BJ (cell line): ENCODE measurements around the gene HACE1. TPM values are rescaled to one million over a fixed set of nuclear protein-coding genes. Genes with fewer than 3 reads are reported as not detected.

ENCODE experiments used
- CTCF ChIA-PET: fragments of 350-600 bp; formaldehyde crosslinking; extraction: SDS; loops from one replicate; lab custom pipeline; 2021; ENCODE audit warnings: antibody characterized with exemption, inconsistent platforms; lab: Yijun Ruan, JAX
- POLR2A ChIA-PET: fragments of 300-600 bp; sonication (Branson Sonifier 250); formaldehyde crosslinking; extraction: SDS; loops from one replicate; lab custom pipeline; 2021; ENCODE audit warnings: antibody characterized with exemption; lab: Charles Lee
- DNase-seq: peaks from one replicate; pipeline ENCODE4 v3.0.0-alpha.2; 2011; ENCODE audit warnings: low read depth
- H3K27me3 ChIP-seq: 2 replicates; pipeline ENCODE4 v1.6.0; 2011; ENCODE audit warnings: low read length; ENCODE audit not compliant: control insufficient read depth, insufficient read depth
- H3K36me3 ChIP-seq: 2 replicates; pipeline ENCODE4 v1.5.1; 2011; ENCODE audit warnings: low read length; ENCODE audit not compliant: control insufficient read depth, insufficient read depth
- H3K4me3 ChIP-seq: 2 replicates; pipeline ENCODE4 v1.5.1; 2011; ENCODE audit warnings: low read depth, mild to moderate bottlenecking, control low read depth, low read length
- polyA plus RNA-seq: library from polyadenylated mRNA; depleted of rRNA; stranded (reverse); fragments of >200 nt; gene quantifications from 2 replicates; pipeline ENCODE4 v1.2.3, GENCODE V29; 2011
- TF ChIP-seq, protein P1 (sequence below): IDR thresholded peaks from 2 replicates; pipeline ENCODE4 v1.5.1; 2011; ENCODE audit warnings: low read depth, mild to moderate bottlenecking, control low read depth, inconsistent platforms, low read length, moderate library complexity; ENCODE audit not compliant: insufficient read depth

Gene HACE1
- polyA plus RNA-seq, 1 experiment = 6.8 TPM

DNA sequence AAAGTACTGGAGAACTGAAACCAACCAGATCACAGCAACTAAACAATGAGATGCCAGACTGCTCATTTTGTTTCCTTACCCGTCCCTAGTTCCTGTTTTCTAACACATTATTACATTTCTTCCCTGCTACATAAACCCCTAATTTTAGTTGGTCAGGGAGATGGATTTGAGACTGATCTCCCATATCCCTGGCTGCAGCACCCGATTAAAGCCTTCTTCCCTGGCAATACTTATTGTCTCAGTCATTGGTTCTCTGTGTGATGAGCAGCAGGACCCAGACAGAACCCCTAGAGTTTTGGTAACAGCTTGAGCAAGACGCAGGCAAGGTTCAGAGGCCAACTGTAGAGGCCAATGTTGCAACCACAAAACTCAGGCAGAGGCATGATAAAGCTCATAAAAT lies 28.3 kb upstream of the HACE1 start:
- DNase-seq = no peak
- Histone ChIP-seq H3K36me3 (no peaks in the 10 kb centered on the region), H3K27me3 (no peaks in the 10 kb centered on the region; the same call in 1 of the 2 replicates), H3K4me3 (no peak overlapping the region)
- ChIA-PET CTCF (no interaction called here), POLR2A (no interaction called here)
- TF ChIP-seq, protein P1, sequence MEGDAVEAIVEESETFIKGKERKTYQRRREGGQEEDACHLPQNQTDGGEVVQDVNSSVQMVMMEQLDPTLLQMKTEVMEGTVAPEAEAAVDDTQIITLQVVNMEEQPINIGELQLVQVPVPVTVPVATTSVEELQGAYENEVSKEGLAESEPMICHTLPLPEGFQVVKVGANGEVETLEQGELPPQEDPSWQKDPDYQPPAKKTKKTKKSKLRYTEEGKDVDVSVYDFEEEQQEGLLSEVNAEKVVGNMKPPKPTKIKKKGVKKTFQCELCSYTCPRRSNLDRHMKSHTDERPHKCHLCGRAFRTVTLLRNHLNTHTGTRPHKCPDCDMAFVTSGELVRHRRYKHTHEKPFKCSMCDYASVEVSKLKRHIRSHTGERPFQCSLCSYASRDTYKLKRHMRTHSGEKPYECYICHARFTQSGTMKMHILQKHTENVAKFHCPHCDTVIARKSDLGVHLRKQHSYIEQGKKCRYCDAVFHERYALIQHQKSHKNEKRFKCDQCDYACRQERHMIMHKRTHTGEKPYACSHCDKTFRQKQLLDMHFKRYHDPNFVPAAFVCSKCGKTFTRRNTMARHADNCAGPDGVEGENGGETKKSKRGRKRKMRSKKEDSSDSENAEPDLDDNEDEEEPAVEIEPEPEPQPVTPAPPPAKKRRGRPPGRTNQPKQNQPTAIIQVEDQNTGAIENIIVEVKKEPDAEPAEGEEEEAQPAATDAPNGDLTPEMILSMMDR = no peak

DNA sequence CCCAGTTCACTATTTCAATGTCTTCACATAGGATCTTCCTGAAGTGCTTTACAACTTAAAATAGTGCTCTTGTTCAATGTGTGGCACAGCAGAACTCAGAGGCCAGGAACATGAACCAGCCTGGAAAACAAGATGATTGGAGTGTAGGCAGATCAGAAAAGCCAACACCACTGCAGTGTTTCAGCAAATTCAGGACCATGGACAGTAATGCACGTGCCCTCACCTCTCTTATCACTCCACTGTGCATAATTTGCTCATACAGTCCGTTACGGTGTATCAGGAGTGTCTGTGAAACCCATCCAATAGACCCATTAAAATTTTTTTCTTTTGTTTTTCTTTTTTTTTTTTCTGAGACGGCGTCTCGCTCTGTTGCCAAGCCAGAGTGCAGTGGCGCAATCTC lies 27.6 kb upstream of the HACE1 start:
- Histone ChIP-seq H3K27me3 (no peaks in the 10 kb centered on the region; the same call in 1 of the 2 replicates), H3K4me3 (no peak overlapping the region), H3K36me3 (no peaks in the 10 kb centered on the region)
- TF ChIP-seq, protein P1 = no peak
- no peak for DNase-seq
- ChIA-PET CTCF (interaction anchor here (0.9 kb wide), 1 partner anchor 11 kb away, joined by 3 read pairs; no protein-coding TSS in a partner anchor), POLR2A (no interaction called here)

DNA sequence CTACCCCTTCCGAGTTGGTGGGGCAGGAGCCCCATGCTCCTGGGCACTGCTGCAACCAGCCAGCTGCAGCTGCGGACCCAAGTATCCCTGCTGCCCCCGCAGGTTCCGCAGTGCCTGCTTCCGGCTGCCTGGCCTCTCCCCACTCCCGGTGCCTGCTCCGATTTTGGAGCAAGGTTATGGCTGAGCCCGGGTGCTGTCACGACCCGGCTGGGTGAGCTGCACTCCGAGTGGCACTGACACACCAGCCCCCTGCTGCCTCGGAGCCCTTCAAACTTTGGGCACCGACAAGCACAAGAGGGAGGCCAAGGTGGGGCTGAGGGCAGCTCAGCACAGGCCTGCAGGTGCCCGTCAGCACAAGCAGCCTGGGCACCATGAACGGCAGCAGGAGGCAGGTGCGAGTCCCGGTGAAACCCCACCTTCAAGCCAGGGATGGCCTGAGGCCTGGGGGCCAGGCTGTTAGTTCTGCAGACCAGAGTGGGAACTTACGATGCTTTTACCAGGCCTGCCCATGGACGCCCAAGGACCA lies 25.9 kb upstream of the HACE1 start:
- ChIA-PET POLR2A (no interaction called here), CTCF (no interaction called here)
- Histone ChIP-seq H3K4me3 (no peak overlapping the region), H3K27me3 (peaks cover 1% of the 10 kb centered on the region; the same call in 1 of the 2 replicates), H3K36me3 (no peaks in the 10 kb centered on the region)
- TF ChIP-seq, protein P1 = no peak
- DNase-seq = no peak

DNA sequence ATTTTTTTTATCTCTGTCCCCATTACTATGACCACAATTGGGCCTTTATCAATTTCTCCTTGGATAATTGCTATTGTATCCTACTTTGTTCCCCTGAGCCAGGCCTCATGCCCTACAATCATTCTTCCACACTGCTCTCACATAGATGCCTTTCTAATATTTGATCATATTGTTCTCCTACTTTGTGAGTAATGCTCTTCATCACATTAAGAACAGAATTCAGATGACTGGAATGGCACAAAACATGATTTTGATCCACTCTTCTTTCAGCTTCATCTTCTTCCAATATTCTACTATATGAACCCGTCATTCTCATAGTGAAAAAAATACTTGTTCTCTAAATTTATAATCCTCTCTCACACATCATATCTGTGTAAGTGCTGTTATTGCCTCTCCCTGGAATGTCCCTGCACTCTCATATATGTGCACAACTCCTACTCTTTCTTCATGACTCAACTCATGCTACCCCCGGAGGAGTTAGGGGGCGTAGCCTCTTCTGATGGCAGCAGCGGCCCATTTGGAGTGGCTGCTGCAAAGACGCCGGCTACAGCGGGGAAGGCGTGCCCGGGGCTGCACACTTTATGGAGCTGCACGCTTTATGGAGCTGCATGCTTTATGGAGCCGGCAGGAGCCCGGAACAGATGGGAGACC lies 25.3 kb upstream of the HACE1 start:
- H3K27me3 ChIP-seq = peaks cover 2% of the 10 kb centered on the region; the same call in 1 of the 2 replicates
- no peak for DNase-seq
- H3K4me3 ChIP-seq = no peak overlapping the region
- CTCF ChIA-PET = interaction anchor here (1.1 to 1.4 kb wide), 2 partner anchors 13 to 15 kb away, joined by 3 to 5 read pairs; no protein-coding TSS in a partner anchor
- TF ChIP-seq, protein P1 = no peak
- POLR2A ChIA-PET = no interaction called here
- H3K36me3 ChIP-seq = no peaks in the 10 kb centered on the region

DNA sequence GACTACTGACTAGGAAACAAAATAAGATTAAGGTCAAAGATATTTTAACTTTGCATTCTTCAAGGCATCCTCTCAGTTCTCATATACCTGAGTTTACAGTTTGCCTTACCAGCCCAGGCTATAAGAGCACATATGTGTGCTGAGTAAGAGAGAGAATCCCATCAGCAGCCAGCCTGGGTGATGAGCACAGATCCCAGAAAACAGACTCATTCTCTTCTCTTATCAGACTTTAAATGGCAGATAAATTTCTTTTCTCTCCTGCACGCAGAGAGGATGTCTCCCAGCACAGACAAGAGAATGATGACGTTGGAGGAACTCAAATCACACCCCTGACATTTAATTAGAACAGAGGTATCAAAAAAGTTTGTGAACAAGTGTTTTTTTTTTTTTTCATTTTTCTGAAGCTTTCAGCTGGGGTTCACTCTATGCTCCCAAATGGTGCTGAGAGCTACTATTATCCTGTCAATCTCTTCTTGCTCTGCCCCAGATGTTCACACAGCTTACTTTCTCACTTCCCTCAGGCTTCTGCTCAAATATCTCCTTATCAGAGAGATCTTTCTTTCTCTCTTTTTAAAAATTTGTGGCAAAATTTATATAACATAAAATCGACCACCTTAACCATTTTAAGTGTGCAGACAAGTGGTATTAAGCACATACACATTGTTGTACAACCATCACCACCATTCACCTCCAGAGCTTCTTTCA lies 22.4 kb upstream of the HACE1 start:
- Histone ChIP-seq H3K4me3 (no peak overlapping the region), H3K36me3 (no peaks in the 10 kb centered on the region), H3K27me3 (0 out of 2 replicates have a peak, but pooled peaks cover 2% of the 10 kb centered on the region)
- ChIA-PET CTCF (no interaction called here), POLR2A (no interaction called here)
- TF ChIP-seq, protein P1 = no peak
- DNase-seq = no peak
